GM18526 (cell line): ENCODE results near the gene PYGB.

ENCODE experiments used
- POLR2A ChIP-seq: IDR thresholded peaks from 3 replicates; pipeline ENCODE4 v1.6.1; 2011; ENCODE audit not compliant: insufficient read length; ENCODE audit errors: extremely low read depth

PYGB gene

GRCh38 chr20:25236450-25237304 is 11.2 kb upstream of the PYGB start:
- no peak for TF ChIP-seq POLR2A

- no peak for TF ChIP-seq POLR2A
Observed at GRCh38 chr20:25237610-25238318, 10.1 kb upstream of the PYGB start.

DNA sequence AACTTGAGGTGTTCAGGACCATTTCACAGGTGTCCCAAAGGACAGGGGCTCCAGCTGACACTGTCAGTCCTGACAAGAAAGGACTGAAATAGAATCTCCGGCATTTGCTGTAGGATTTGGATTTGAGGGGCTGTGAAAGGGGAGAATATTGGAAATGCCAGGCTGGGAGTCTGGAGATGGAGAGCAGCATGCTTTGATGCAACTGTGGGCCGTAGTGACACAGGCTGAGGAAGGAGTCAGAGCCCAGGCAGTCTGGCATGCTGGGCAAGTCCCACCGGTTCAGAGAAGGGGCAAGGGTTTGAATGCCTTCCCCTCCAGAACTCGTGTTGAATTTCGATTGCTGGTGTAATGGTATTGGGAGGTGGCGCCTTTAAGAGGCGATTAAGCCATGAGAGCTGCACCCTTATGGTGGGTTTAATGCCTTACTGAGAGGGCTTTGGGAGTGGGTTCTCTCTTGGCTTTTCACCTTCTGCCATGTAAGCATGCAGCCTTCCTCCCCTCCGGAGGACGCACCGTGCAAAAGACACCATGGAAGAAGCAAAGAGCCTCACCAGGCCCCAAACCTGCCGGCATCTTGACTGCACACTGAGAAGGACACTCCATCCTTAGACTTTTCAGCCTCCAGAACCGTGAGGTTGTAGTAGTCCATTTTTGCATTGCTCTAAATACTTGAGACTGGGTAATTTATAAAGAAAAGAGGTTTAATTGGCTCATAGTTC is 9.4 kb upstream of the PYGB start:
- TF ChIP-seq POLR2A, result no peak

DNA sequence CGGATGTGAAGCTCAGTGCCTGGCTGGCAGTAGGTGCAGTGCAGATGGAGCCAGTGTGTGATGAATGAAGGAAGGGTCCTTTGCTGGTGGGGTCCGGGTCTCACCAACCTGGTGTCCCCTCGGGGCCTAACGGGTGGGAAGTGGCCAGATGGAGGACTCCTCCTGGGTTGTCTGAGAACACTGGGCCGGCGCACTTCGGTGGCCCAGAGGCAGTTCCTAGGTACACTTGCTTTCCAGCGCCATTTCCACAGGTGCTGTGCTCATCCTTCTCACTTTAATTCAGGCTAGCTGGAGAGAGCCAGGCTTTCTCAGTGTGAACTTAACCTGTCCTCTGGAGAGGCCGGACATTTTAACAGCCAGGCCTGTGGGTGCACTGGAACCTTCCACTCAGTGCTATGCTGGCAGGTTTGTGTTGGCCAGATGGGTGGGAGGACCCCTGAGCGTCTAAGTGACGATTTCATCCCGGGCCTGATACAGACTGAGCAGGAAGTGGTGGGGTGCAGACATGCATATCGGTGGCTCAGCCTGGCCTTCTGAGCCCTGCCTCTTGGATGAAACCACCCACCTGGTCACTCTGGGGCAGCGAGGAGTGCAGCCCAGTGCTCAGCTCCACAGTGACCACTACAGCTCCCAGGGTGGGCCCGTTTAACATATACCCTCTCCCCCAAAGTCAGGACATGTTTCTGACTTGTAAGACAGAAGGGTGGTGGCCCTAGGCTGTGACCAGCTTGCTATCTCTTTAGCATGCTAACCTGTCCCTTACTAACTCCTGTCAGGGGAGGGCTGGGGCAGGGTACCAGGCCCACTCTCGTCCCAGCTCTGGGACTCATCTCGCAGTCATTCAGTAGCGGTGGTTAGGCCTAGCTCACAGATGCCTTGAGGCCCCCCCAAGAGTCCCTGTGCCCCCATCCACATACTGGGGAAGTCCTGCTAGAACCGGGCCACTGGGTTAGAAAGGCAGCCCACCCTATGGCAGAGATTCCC is 8.2 kb upstream of the PYGB start:
- no peak for TF ChIP-seq POLR2A

DNA sequence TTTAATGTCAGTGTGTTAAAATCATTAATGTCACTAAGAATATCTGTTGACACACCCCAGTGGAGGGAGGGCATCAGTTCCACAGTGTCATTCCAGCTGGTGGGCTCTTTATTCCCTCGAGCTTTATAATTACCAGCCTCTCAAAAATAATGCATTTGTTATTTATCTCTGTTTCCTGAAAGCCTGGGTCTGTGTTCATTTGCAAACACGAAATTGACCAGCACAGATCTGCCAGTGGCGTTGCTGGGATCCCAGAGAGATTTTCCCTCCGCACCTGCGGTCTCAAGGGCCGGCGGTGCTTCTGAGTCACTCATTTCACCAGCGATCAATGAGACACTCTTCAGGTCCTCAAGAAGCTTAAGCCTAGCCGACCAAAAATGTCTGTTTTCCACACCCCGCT is 5.7 kb upstream of the PYGB start:
- no peak for TF ChIP-seq POLR2A

DNA sequence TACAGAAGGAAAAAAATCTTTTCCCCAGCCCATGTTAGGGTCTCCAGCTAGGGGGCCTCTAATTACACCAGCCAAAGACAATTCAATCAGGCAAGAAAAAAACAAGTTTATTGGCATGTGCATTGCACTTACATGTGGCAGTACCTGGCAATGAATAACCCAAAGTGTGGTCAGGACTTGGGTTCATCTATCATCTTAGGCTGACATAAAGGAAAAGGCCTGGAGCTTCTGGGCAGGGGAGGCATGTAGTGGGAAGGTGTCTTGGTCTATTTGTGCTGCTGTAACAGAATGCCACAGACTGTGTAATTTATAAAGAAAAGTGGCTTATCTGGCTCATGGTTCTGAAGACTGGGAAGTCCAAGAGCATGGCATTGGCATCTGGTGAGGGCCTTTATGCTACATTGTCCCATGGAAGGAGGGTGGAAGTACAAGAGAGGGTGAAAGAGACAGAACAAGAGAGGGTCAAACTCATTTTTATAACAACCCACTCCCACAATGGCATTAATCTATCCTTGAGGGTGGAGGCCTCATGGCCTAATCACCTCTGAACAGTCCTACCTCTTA is 4.4 kb upstream of the PYGB start:
- TF ChIP-seq POLR2A, result no peak

- no peak for TF ChIP-seq POLR2A
Observed at GRCh38 chr20:25244976-25245375, 2.9 kb upstream of the PYGB start.

- no peak for TF ChIP-seq POLR2A
Observed at GRCh38 chr20:25245461-25245860, 2.4 kb upstream of the PYGB start.

GRCh38 chr20:25246182-25246999 is 1.5 kb upstream of the PYGB start:
- no peak for TF ChIP-seq POLR2A

GRCh38 chr20:25247000-25247517 is 826 bp upstream of the PYGB start:
- TF ChIP-seq POLR2A, result no peak

DNA sequence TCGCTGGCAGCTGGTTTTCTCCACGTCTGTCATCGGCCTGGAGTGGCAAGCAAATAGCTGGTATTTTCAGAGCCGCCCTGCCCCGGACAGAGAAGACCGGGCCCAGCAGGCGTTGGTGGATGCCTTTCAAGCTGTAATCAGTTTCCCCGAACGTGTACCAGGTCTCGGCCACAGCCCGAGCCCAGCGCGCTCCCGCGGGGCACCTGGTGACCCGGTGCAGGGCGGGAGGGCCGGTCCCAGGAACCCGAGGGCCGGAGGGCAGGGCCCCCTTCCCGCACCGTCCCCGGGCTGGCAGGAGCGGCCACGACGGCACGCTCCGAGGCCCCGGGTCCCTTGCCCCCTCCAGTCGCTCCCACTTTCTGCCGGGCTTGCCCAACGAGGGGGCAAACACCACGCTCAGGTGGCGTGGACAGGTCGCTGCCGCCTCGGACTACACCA is 348 bp upstream of the PYGB start:
- TF ChIP-seq POLR2A, result no peak

GRCh38 chr20:25248786-25249172 is 894 bp downstream of the PYGB start:
- TF ChIP-seq POLR2A, result no peak

DNA sequence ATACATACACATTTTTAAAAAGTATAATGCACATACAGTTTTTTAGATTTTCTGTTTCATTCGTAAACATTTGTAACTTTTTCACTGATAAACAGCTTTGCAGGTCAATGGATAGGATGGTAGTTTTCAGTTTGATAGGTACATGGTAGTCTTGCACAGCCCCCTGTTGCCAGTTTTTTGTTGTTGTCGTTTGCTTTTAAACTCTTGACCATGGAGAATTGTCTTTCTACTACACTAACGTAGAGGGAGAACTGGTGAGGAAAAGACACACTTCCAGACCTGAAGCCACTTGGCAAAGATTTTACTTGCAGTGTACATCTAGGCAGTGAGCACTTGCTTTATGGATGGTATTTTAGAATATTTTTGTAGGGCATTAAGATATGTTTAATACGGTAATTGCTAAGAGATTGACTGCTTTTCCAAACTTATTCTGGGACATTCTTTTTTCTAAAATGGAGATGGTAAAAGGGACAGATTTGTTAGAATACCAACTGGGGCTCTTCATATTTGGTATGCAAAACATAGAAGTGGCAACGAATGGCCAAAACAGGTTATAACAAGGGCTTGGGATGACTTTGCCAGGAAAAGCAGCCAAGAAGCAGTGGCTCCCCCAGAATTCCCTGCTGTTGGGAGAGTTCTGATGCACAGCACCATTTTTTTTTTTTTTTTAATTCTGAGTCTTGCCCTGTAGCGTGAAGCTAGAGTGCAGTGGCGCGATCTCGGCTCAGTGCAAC is 1.5 kb downstream of the PYGB start:
- no peak for TF ChIP-seq POLR2A
